PC-3 (cell line): ENCODE data around the gene BSN. TPM values are rescaled to one million over a fixed set of nuclear protein-coding genes. Genes with fewer than 3 reads are reported as not detected.
"Not testable (repeated sequence)": the region's sequence is repeated elsewhere in the genome, so short reads cannot be mapped to it uniquely, and the experiment has no call there.

Source experiments
- ATAC-seq: fragments of 200-7000 bp; cut with Tn5 transposase; 2 replicates; pipeline ENCODE4 v1.9.1; 2020; ENCODE audit warnings: mild to moderate bottlenecking, moderate library complexity
- BruUV-seq: library from RNA; stranded (reverse); fragments of 400-500 nt; replicated peaks from 2 replicates; lab custom pipeline; 2021; lab: Mats Ljungman, UMichigan
- CTCF ChIA-PET: fragments of 300-600 bp; sonication (Branson Sonifier 250); formaldehyde crosslinking; loops from one replicate; lab custom pipeline; 2022; ENCODE audit warnings: antibody characterized with exemption; lab: Charles Lee
- POLR2A ChIA-PET: fragments of 300-600 bp; sonication (Branson Sonifier 250); formaldehyde crosslinking; loops from one replicate; lab custom pipeline; 2022; ENCODE audit warnings: antibody characterized with exemption; ENCODE audit not compliant: unreplicated experiment; lab: Charles Lee
- DNase-seq: peaks from one replicate; pipeline ENCODE4 v3.0.0-alpha.2; 2015
- H2AFZ ChIP-seq: fragments of 300-600 bp; sonication (generic); 2 replicates; pipeline ENCODE4 v1.6.0; 2016; ENCODE audit warnings: antibody characterized with exemption, low read length
- H3F3A ChIP-seq: fragments of 300-600 bp; sonication (generic); one replicate; pipeline ENCODE4 v1.6.0; 2017; ENCODE audit warnings: antibody characterized with exemption, low read length, control low read depth, mild to moderate bottlenecking; ENCODE audit not compliant: unreplicated experiment
- H3K27ac ChIP-seq: fragments of 300-600 bp; sonication (generic); 2 replicates; pipeline ENCODE4 v1.5.1; 2016; ENCODE audit warnings: mild to moderate bottlenecking, low read length
- H3K27me3 ChIP-seq: fragments of 300-600 bp; sonication (generic); 2 replicates; pipeline ENCODE4 v1.6.1; 2016; ENCODE audit warnings: low read length, mixed read lengths
- H3K36me3 ChIP-seq: fragments of 300-600 bp; sonication (generic); 2 replicates; pipeline ENCODE4 v1.6.1; 2016; ENCODE audit warnings: low read depth, mixed run types, low read length, mixed read lengths
- H3K4me1 ChIP-seq: fragments of 300-600 bp; sonication (generic); 2 replicates; pipeline ENCODE4 v1.5.1; 2016; ENCODE audit warnings: low read length; ENCODE audit not compliant: insufficient read depth
- H3K4me2 ChIP-seq: fragments of 300-600 bp; sonication (generic); 2 replicates; pipeline ENCODE4 v1.6.0; 2016; ENCODE audit warnings: low read length
- H3K4me3 ChIP-seq: fragments of 300-600 bp; sonication (generic); 2 replicates; pipeline ENCODE4 v1.5.1; 2016; ENCODE audit warnings: mild to moderate bottlenecking, low read length, mixed read lengths
- H3K79me2 ChIP-seq: fragments of 300-600 bp; sonication (generic); 2 replicates; pipeline ENCODE4 v1.6.1; 2017; ENCODE audit warnings: low read length, mixed read lengths
- H3K9ac ChIP-seq: fragments of 300-600 bp; sonication (generic); 2 replicates; pipeline ENCODE4 v1.6.0; 2016; ENCODE audit warnings: mild to moderate bottlenecking, low read length
- H3K9me2 ChIP-seq: fragments of 300-600 bp; sonication (generic); replicated peaks from 2 replicates; pipeline ENCODE4 v1.6.1; 2016; ENCODE audit warnings: mixed run types, low read length, mixed read lengths
- H3K9me3 ChIP-seq: fragments of 300-600 bp; sonication (generic); 2 replicates; pipeline ENCODE4 v1.6.1; 2016; ENCODE audit warnings: low read length, mixed read lengths
- H4K20me1 ChIP-seq: fragments of 300-600 bp; sonication (generic); 2 replicates; pipeline ENCODE4 v1.6.1; 2016; ENCODE audit warnings: low read length, mixed read lengths
- EZH2 ChIP-seq: fragments of 300-600 bp; sonication (generic); IDR thresholded peaks from one replicate; pipeline ENCODE4 v1.6.1; 2017; ENCODE audit warnings: antibody characterized with exemption, mild to moderate bottlenecking, low read length; ENCODE audit not compliant: unreplicated experiment
- EZH2phosphoT487 ChIP-seq: fragments of 300-600 bp; sonication (generic); IDR thresholded peaks from 2 replicates; pipeline ENCODE4 v1.6.1; 2018; ENCODE audit warnings: mild to moderate bottlenecking, antibody characterized with exemption, low read length, borderline replicate concordance
- intact Hi-C: fragments of 100-400 bp; cut with micrococcal nuclease; formaldehyde crosslinking; loops from 2 replicates; pipeline ENCODE4 v1.9.0; 2023
- total RNA-seq: library from RNA; depleted of rRNA; stranded (reverse); fragments of >200 nt; gene quantifications from 2 replicates; pipeline ENCODE4 v1.2.3, GENCODE V29; 2014
- TF ChIP-seq, protein P1 (sequence below): fragments of 300-600 bp; sonication (generic); conservative IDR thresholded peaks from 2 replicates; pipeline ENCODE4 v1.5.1; 2017; ENCODE audit warnings: antibody characterized with exemption, low read depth, mild to moderate bottlenecking, low read length

BSN gene
- total RNA-seq, 1 experiment from 2014 or later: 0.80 TPM

DNA sequence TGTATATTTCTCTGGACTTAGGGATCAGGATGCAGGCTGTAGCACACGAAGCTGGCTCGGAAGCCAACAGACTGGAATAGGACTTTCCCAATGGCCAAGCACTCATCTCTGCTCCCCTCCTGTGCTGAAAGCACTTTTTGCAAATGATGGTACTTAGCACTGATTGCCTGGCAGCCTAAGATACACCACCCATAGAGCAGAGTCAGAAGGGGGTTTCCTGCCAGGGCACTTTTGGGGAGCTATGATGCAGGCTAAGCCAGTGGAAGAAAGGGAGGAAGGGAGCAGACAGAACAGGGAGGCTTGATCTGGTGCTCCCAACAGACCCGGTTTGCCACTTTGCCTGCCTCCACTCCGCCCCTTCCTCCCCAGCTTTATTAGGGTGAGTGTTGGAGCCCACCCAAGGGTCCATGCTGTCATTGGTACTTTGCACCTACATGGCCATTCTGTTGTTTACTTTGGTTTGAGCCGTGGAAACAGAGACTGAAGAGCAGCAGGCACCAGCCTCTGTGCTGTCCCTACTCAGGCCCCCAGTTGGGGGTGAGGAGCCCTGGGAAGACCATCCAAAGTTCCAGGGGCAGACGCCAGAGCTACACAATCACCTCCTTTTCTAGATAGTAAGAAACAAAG is 15.9 kb downstream of the BSN start:
- no peak for ATAC-seq
- Histone ChIP-seq H3K4me2 (no peak overlapping the region), H3K9me3 (no peaks in the 10 kb centered on the region), H3K27ac (no peak overlapping the region), H4K20me1 (no peaks in the 10 kb centered on the region), H3K9me2 (no peaks in the 10 kb centered on the region), H3K79me2 (no peaks in the 10 kb centered on the region), H3K27me3 (no peaks in the 10 kb centered on the region), H3F3A (no peaks in the 10 kb centered on the region), H2AFZ (no peak overlapping the region), H3K4me1 (no peaks in the 10 kb centered on the region), H3K36me3 (no peaks in the 10 kb centered on the region), H3K4me3 (no peak overlapping the region), H3K9ac (no peak overlapping the region)
- ChIA-PET CTCF (no interaction called here), POLR2A (no interaction called here)
- no peak for TF ChIP-seq EZH2phosphoT487
- no peak for TF ChIP-seq EZH2
- TF ChIP-seq, protein P1, sequence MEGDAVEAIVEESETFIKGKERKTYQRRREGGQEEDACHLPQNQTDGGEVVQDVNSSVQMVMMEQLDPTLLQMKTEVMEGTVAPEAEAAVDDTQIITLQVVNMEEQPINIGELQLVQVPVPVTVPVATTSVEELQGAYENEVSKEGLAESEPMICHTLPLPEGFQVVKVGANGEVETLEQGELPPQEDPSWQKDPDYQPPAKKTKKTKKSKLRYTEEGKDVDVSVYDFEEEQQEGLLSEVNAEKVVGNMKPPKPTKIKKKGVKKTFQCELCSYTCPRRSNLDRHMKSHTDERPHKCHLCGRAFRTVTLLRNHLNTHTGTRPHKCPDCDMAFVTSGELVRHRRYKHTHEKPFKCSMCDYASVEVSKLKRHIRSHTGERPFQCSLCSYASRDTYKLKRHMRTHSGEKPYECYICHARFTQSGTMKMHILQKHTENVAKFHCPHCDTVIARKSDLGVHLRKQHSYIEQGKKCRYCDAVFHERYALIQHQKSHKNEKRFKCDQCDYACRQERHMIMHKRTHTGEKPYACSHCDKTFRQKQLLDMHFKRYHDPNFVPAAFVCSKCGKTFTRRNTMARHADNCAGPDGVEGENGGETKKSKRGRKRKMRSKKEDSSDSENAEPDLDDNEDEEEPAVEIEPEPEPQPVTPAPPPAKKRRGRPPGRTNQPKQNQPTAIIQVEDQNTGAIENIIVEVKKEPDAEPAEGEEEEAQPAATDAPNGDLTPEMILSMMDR: no peak
- intact Hi-C loops: no loop called here
- no peak for DNase-seq
- BruUV-seq: no TSS peak

DNA sequence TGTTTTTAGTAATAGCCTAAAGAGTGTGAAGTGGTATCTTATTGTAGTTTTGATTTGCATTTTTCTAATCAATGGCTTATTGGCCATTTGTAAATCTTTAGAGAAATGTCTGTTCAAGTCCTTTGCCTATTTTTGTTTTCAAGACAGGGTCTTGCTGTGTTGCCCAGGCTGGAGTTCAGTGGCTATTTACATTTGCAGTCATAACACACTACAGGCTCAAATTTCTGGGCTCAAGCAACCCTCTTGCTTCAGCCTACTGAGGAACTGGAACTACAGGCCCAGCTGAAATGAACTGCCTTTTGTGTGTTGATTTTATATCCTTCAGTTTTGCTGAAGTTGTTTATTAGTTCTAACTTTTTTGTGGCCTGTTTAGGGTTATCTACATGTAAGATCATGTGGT is 27.9 kb downstream of the BSN start:
- Histone ChIP-seq H3K9me2 (no peaks in the 10 kb centered on the region), H4K20me1 (no peaks in the 10 kb centered on the region), H3K4me1 (no peaks in the 10 kb centered on the region), H3K4me2 (no peak overlapping the region), H3K27ac (no peak overlapping the region), H3K36me3 (no peaks in the 10 kb centered on the region), H3K4me3 (no peak overlapping the region), H3K9ac (no peak overlapping the region), H3K9me3 (no peaks in the 10 kb centered on the region), H3K79me2 (no peaks in the 10 kb centered on the region), H3F3A (no peaks in the 10 kb centered on the region), H2AFZ (no peak overlapping the region), H3K27me3 (no peaks in the 10 kb centered on the region)
- CTCF ChIA-PET: interaction anchor here (0.7 kb wide), 1 partner anchor 17 kb away, joined by 4 read pairs; no protein-coding TSS in a partner anchor
- no peak for TF ChIP-seq EZH2
- POLR2A ChIA-PET: interaction anchor here (0.6 kb wide), 1 partner anchor 114 kb away, joined by 4 read pairs; no protein-coding TSS in a partner anchor
- DNase-seq (no peak), ATAC-seq (no peak)
- intact Hi-C loops: no loop called here
- no TSS peak for BruUV-seq

DNA sequence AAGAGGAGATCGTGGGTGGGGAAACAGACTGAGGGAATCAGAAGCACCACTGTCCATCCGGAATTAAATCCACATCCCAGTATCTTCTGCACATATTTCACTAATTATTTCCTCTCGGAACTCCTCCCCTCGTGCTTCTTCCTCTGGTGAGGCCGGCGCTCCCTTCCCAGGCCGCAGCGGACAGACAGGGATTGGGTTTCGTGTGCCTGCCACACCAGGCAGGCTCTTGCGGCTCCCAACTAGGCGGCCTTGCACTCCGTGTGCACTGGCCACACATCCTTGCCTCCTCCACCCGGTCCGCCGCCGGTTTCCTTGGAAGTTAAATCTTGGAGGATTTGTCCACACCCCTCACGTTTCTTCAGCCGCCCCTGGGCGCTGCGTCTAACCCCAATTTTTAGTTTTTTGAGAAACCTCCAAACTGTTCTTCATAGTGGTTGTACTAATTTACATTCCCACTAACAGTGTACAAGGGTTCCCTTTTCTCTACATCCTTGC is 31.0 kb downstream of the BSN start:
- H3K79me2 ChIP-seq, H3K27ac ChIP-seq, H3K36me3 ChIP-seq, H3K9me3 ChIP-seq, DNase-seq, intact Hi-C loops, CTCF ChIA-PET, ATAC-seq, H3F3A ChIP-seq, H3K4me2 ChIP-seq, BruUV-seq, H3K27me3 ChIP-seq, H3K9ac ChIP-seq, H3K4me3 ChIP-seq, H2AFZ ChIP-seq, H4K20me1 ChIP-seq, H3K4me1 ChIP-seq, POLR2A ChIA-PET, H3K9me2 ChIP-seq: not testable (repeated sequence)
